ENCODE results near the gene MORN1.

Gene MORN1

GRCh38 chr1:2396476-2396875, 5.1 kb upstream of the MORN1 start:
- Histone ChIP-seq H3K4me1 (ENCODE audit: control insufficient read depth, insufficient read depth, low read depth, low read length) (peaks cover 23% of the 10 kb centered on the region), H3K9me3 (ENCODE audit: control insufficient read depth, low read length) (no peaks in the 10 kb centered on the region), H3K27ac (ENCODE audit: low read length, poor library complexity, severe bottlenecking) (no peak overlapping the region), H2BK12ac (ENCODE audit: low read length in 2 of 2) (no peak overlapping the region), H3K18ac (ENCODE audit: low read depth in 1 of 2, low read length in 2 of 2) (no peak overlapping the region), H3K4ac (ENCODE audit: low read depth in 1 of 2, low read length in 2 of 2) (no peak overlapping the region), H3K27me3 (ENCODE audit: control insufficient read depth in 1 of 2, insufficient read depth in 1 of 2, low read length in 2 of 2) (no peaks in the 10 kb centered on the region), H4K91ac (ENCODE audit: low read length) (no peak overlapping the region), H2AK5ac (ENCODE audit: low read length, severe bottlenecking) (no peak overlapping the region), H3K36me3 (ENCODE audit: control insufficient read depth in 1 of 2, insufficient read depth in 2 of 2, low read depth in 1 of 2, low read length in 2 of 2) (peaks cover 75 to 81% of the 10 kb centered on the region in 2 experiments), H3K4me3 (ENCODE audit: insufficient read depth in 1 of 2, low read depth in 1 of 2, low read length in 2 of 2) (no peak overlapping the region), H2BK15ac (ENCODE audit: low read depth, poor library complexity, severe bottlenecking) (no peak overlapping the region), H3K4me2 (ENCODE audit: low read length, poor library complexity, severe bottlenecking) (no peak overlapping the region), H3K14ac (ENCODE audit: low read length in 2 of 2) (no peak overlapping the region), H2AFZ (ENCODE audit: low read depth, low read length) (no peak overlapping the region), H4K8ac (ENCODE audit: low read length) (no peak overlapping the region), H3K9ac (ENCODE audit: low read length) (peak overlapping the region; percentile 14), H2BK5ac (ENCODE audit: low read depth, low read length, poor library complexity, severe bottlenecking) (no peak overlapping the region), H3K23ac (ENCODE audit: low read length in 2 of 2) (no peak overlapping the region), H2BK120ac (ENCODE audit: low read depth, low read length) (no peak overlapping the region), H3K79me1 (replicated peaks; ENCODE audit: low read length, poor library complexity, severe bottlenecking) (peaks cover 26% of the 10 kb centered on the region)
- no peak for DNase-seq
- WGBS = 98% methylated on average over 5 of the region's 5 CpGs

- no peak overlapping the region for H4K8ac ChIP-seq (ENCODE audit: low read length)
- no peak overlapping the region for H2BK120ac ChIP-seq (ENCODE audit: low read depth, low read length)
- H3K9me3 ChIP-seq (ENCODE audit: control insufficient read depth, low read length) = no peaks in the 10 kb centered on the region
- no peak overlapping the region for H3K23ac ChIP-seq (ENCODE audit: low read length in 2 of 2)
- no peak overlapping the region for H3K4ac ChIP-seq (ENCODE audit: low read depth in 1 of 2, low read length in 2 of 2)
- H3K27me3 ChIP-seq (ENCODE audit: control insufficient read depth in 1 of 2, insufficient read depth in 1 of 2, low read length in 2 of 2) = no peaks in the 10 kb centered on the region
- H3K18ac ChIP-seq (ENCODE audit: low read depth in 1 of 2, low read length in 2 of 2) = no peak overlapping the region
- peaks cover 23% of the 10 kb centered on the region for H3K4me1 ChIP-seq (ENCODE audit: control insufficient read depth, insufficient read depth, low read depth, low read length)
- H3K4me3 ChIP-seq (ENCODE audit: insufficient read depth in 1 of 2, low read depth in 1 of 2, low read length in 2 of 2) = no peak overlapping the region
- H2BK15ac ChIP-seq (ENCODE audit: low read depth, poor library complexity, severe bottlenecking) = no peak overlapping the region
- H4K91ac ChIP-seq (ENCODE audit: low read length) = no peak overlapping the region
- H2BK5ac ChIP-seq (ENCODE audit: low read depth, low read length, poor library complexity, severe bottlenecking) = no peak overlapping the region
- no peak overlapping the region for H3K4me2 ChIP-seq (ENCODE audit: low read length, poor library complexity, severe bottlenecking)
- peaks cover 26% of the 10 kb centered on the region for H3K79me1 ChIP-seq (replicated peaks; ENCODE audit: low read length, poor library complexity, severe bottlenecking)
- H3K36me3 ChIP-seq (ENCODE audit: control insufficient read depth in 1 of 2, insufficient read depth in 2 of 2, low read depth in 1 of 2, low read length in 2 of 2) = peaks cover 71 to 79% of the 10 kb centered on the region in 2 experiments
- H3K27ac ChIP-seq (ENCODE audit: low read length, poor library complexity, severe bottlenecking) = no peak overlapping the region
- no peak overlapping the region for H2AK5ac ChIP-seq (ENCODE audit: low read length, severe bottlenecking)
- H2BK12ac ChIP-seq (ENCODE audit: low read length in 2 of 2) = no peak overlapping the region
- H2AFZ ChIP-seq (ENCODE audit: low read depth, low read length) = no peak overlapping the region
- H3K9ac ChIP-seq (ENCODE audit: low read length) = no peak overlapping the region
- no peak overlapping the region for H3K14ac ChIP-seq (ENCODE audit: low read length in 2 of 2)
- no peak for DNase-seq
- 95% methylated on average over 11 of the region's 17 CpGs for WGBS
Measured at GRCh38 chr1:2396059-2396458, 4.7 kb upstream of the MORN1 start.

GRCh38 chr1:2395245-2395644, 3.9 kb upstream of the MORN1 start:
- H3K4ac ChIP-seq (ENCODE audit: low read depth in 1 of 2, low read length in 2 of 2) = no peak overlapping the region
- H3K18ac ChIP-seq (ENCODE audit: low read depth in 1 of 2, low read length in 2 of 2) = no peak overlapping the region
- H3K4me1 ChIP-seq (ENCODE audit: control insufficient read depth, insufficient read depth, low read depth, low read length) = peaks cover 28% of the 10 kb centered on the region
- peaks cover 64 to 71% of the 10 kb centered on the region in 2 experiments for H3K36me3 ChIP-seq (ENCODE audit: control insufficient read depth in 1 of 2, insufficient read depth in 2 of 2, low read depth in 1 of 2, low read length in 2 of 2)
- 97% methylated on average over 10 of the region's 10 CpGs for WGBS
- H2AFZ ChIP-seq (ENCODE audit: low read depth, low read length) = no peak overlapping the region
- no peak overlapping the region for H3K4me3 ChIP-seq (ENCODE audit: insufficient read depth in 1 of 2, low read depth in 1 of 2, low read length in 2 of 2)
- H2AK5ac ChIP-seq (ENCODE audit: low read length, severe bottlenecking) = no peak overlapping the region
- peak overlapping the region in 1 of 2 experiments; percentile 2 for H2BK12ac ChIP-seq (ENCODE audit: low read length in 2 of 2)
- H3K27me3 ChIP-seq (ENCODE audit: control insufficient read depth in 1 of 2, insufficient read depth in 1 of 2, low read length in 2 of 2) = no peaks in the 10 kb centered on the region
- H4K8ac ChIP-seq (ENCODE audit: low read length) = no peak overlapping the region
- peak overlapping the region in 1 of 2 experiments; percentile 41 for H3K23ac ChIP-seq (ENCODE audit: low read length in 2 of 2)
- no peaks in the 10 kb centered on the region for H3K9me3 ChIP-seq (ENCODE audit: control insufficient read depth, low read length)
- H4K91ac ChIP-seq (ENCODE audit: low read length) = peak overlapping the region; percentile 53
- no peak overlapping the region for H2BK120ac ChIP-seq (ENCODE audit: low read depth, low read length)
- H3K4me2 ChIP-seq (ENCODE audit: low read length, poor library complexity, severe bottlenecking) = no peak overlapping the region
- H2BK15ac ChIP-seq (ENCODE audit: low read depth, poor library complexity, severe bottlenecking) = no peak overlapping the region
- H3K14ac ChIP-seq (ENCODE audit: low read length in 2 of 2) = no peak overlapping the region
- peaks cover 30% of the 10 kb centered on the region for H3K79me1 ChIP-seq (replicated peaks; ENCODE audit: low read length, poor library complexity, severe bottlenecking)
- no peak overlapping the region for H3K27ac ChIP-seq (ENCODE audit: low read length, poor library complexity, severe bottlenecking)
- no peak overlapping the region for H2BK5ac ChIP-seq (ENCODE audit: low read depth, low read length, poor library complexity, severe bottlenecking)
- DNase-seq = no peak
- peak overlapping the region; percentile 97 for H3K9ac ChIP-seq (ENCODE audit: low read length)

GRCh38 chr1:2394761-2395160, 3.4 kb upstream of the MORN1 start:
- Histone ChIP-seq H3K18ac (ENCODE audit: low read depth in 1 of 2, low read length in 2 of 2) (no peak overlapping the region), H3K4me3 (ENCODE audit: insufficient read depth in 1 of 2, low read depth in 1 of 2, low read length in 2 of 2) (no peak overlapping the region), H2BK12ac (ENCODE audit: low read length in 2 of 2) (no peak overlapping the region), H3K36me3 (ENCODE audit: control insufficient read depth in 1 of 2, insufficient read depth in 2 of 2, low read depth in 1 of 2, low read length in 2 of 2) (peaks cover 64 to 67% of the 10 kb centered on the region in 2 experiments), H2BK15ac (ENCODE audit: low read depth, poor library complexity, severe bottlenecking) (no peak overlapping the region), H3K14ac (ENCODE audit: low read length in 2 of 2) (no peak overlapping the region), H4K91ac (ENCODE audit: low read length) (no peak overlapping the region), H3K27me3 (ENCODE audit: control insufficient read depth in 1 of 2, insufficient read depth in 1 of 2, low read length in 2 of 2) (no peaks in the 10 kb centered on the region), H2BK120ac (ENCODE audit: low read depth, low read length) (no peak overlapping the region), H2AFZ (ENCODE audit: low read depth, low read length) (no peak overlapping the region), H3K9me3 (ENCODE audit: control insufficient read depth, low read length) (no peaks in the 10 kb centered on the region), H3K4ac (ENCODE audit: low read depth in 1 of 2, low read length in 2 of 2) (no peak overlapping the region), H3K9ac (ENCODE audit: low read length) (peak overlapping the region; percentile 97), H3K4me2 (ENCODE audit: low read length, poor library complexity, severe bottlenecking) (no peak overlapping the region), H3K23ac (ENCODE audit: low read length in 2 of 2) (no peak overlapping the region), H3K79me1 (replicated peaks; ENCODE audit: low read length, poor library complexity, severe bottlenecking) (peaks cover 34% of the 10 kb centered on the region), H3K4me1 (ENCODE audit: control insufficient read depth, insufficient read depth, low read depth, low read length) (peaks cover 31% of the 10 kb centered on the region), H2AK5ac (ENCODE audit: low read length, severe bottlenecking) (no peak overlapping the region), H4K8ac (ENCODE audit: low read length) (no peak overlapping the region), H3K27ac (ENCODE audit: low read length, poor library complexity, severe bottlenecking) (no peak overlapping the region), H2BK5ac (ENCODE audit: low read depth, low read length, poor library complexity, severe bottlenecking) (no peak overlapping the region)
- DNase-seq = no peak
- WGBS = 97% methylated on average over 11 of the region's 11 CpGs
